OCI-LY1 (cell line): Measurements from ENCODE around the gene CLEC10A.

Experiments used
- H2AFZ ChIP-seq: fragments of 200-600 bp; sonication (generic), shearing (Covaris generic); 2 replicates; pipeline ENCODE4 v1.6.0; 2014; ENCODE audit warnings: antibody characterized with exemption, mild to moderate bottlenecking, low read length
- H3F3A ChIP-seq: fragments of 200-600 bp; sonication (generic), shearing (Covaris generic); 2 replicates; pipeline ENCODE4 v1.6.0; 2014; ENCODE audit warnings: mild to moderate bottlenecking, antibody characterized with exemption, low read length, moderate library complexity; ENCODE audit not compliant: insufficient read depth
- H3K27ac ChIP-seq: fragments of 200-600 bp; sonication (generic); 2 replicates; pipeline ENCODE4 v1.5.1; 2014; ENCODE audit warnings: low read length, mixed run types, mild to moderate bottlenecking, low read depth; ENCODE audit not compliant: poor library complexity, severe bottlenecking
- H3K27me3 ChIP-seq: fragments of 200-600 bp; sonication (generic); 2 replicates; pipeline ENCODE4 v1.6.0; 2014; ENCODE audit warnings: antibody characterized with exemption, mild to moderate bottlenecking, low read length, moderate library complexity; ENCODE audit not compliant: insufficient read depth
- H3K36me3 ChIP-seq: fragments of 200-600 bp; sonication (generic); 2 replicates; pipeline ENCODE4 v1.6.1; 2014; ENCODE audit warnings: mild to moderate bottlenecking, antibody characterized with exemption, low read length, moderate library complexity, mixed read lengths; ENCODE audit not compliant: insufficient read depth
- H3K4me1 ChIP-seq: fragments of 200-600 bp; sonication (generic); 2 replicates; pipeline ENCODE4 v1.5.1; 2014; ENCODE audit warnings: mild to moderate bottlenecking, low read length, moderate library complexity; ENCODE audit not compliant: insufficient read depth, severe bottlenecking
- H3K4me2 ChIP-seq: fragments of 200-600 bp; sonication (generic), shearing (Covaris generic); 2 replicates; pipeline ENCODE4 v1.6.1; 2014; ENCODE audit warnings: low read length
- H3K4me3 ChIP-seq: fragments of 200-600 bp; sonication (generic); 2 replicates; pipeline ENCODE4 v1.5.1; 2014; ENCODE audit warnings: low read length, low read depth, mild to moderate bottlenecking, mixed read lengths; ENCODE audit not compliant: poor library complexity, severe bottlenecking
- H3K79me2 ChIP-seq: fragments of 200-600 bp; shearing (Covaris generic); 2 replicates; pipeline ENCODE4 v1.6.1; 2016; ENCODE audit warnings: mixed run types, low read length, mixed read lengths; ENCODE audit not compliant: insufficient read depth
- H3K9ac ChIP-seq: fragments of 200-600 bp; sonication (generic), shearing (Covaris generic); 2 replicates; pipeline ENCODE4 v1.6.1; 2014; ENCODE audit warnings: mild to moderate bottlenecking, low read length, mixed read lengths
- H3K9me2 ChIP-seq: fragments of 200-600 bp; sonication (generic), shearing (Covaris generic); 2 replicates; pipeline ENCODE4 v1.6.1; 2014; ENCODE audit warnings: low read depth, mild to moderate bottlenecking, low read length, mixed read lengths
- H3K9me3 ChIP-seq: fragments of 200-600 bp; shearing (Covaris generic); 2 replicates; pipeline ENCODE4 v1.6.1; 2014; ENCODE audit warnings: low read length, mixed read lengths
- H4K20me1 ChIP-seq: fragments of 200-600 bp; sonication (generic), shearing (Covaris generic); 2 replicates; pipeline ENCODE4 v1.6.0; 2016; ENCODE audit warnings: mild to moderate bottlenecking, low read length; ENCODE audit not compliant: insufficient read depth
- EZH2 ChIP-seq: fragments of 200-600 bp; sonication (generic), shearing (Covaris generic); IDR thresholded peaks from 2 replicates; pipeline ENCODE4 v1.8.0; 2017; ENCODE audit warnings: borderline replicate concordance, mixed run types, mild to moderate bottlenecking, antibody characterized with exemption, low read length, moderate library complexity, mixed read lengths
- TF ChIP-seq, protein P1 (sequence below): fragments of 200-600 bp; sonication (generic), shearing (Covaris generic); IDR thresholded peaks from 2 replicates; pipeline ENCODE4 v1.5.1; 2017; ENCODE audit warnings: mild to moderate bottlenecking, antibody characterized with exemption, low read length, moderate library complexity, mixed read lengths

CLEC10A gene

DNA sequence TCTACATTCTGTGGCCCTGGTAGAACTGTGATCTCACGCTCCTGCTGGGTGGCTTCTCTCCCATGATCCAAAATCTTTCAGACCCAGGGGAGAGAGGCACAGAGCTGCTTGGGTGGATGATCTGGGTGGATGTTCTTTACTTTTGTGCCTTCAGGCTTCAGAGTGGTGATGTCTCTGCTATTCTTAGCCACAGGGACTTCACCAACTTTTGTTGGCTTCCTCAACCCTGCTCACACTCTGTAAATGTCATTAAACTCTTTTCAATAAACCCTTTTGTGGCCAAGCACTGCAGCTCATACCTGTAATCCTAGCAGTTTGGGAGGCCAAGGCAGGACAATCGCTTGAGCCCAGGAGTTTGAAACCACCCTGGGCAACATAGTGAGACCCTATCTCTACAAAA is 7.6 kb downstream of the CLEC10A start:
- no peaks in the 10 kb centered on the region for H3K9me3 ChIP-seq
- no peaks in the 10 kb centered on the region for H3K4me1 ChIP-seq
- TF ChIP-seq EZH2: no peak
- TF ChIP-seq, protein P1, sequence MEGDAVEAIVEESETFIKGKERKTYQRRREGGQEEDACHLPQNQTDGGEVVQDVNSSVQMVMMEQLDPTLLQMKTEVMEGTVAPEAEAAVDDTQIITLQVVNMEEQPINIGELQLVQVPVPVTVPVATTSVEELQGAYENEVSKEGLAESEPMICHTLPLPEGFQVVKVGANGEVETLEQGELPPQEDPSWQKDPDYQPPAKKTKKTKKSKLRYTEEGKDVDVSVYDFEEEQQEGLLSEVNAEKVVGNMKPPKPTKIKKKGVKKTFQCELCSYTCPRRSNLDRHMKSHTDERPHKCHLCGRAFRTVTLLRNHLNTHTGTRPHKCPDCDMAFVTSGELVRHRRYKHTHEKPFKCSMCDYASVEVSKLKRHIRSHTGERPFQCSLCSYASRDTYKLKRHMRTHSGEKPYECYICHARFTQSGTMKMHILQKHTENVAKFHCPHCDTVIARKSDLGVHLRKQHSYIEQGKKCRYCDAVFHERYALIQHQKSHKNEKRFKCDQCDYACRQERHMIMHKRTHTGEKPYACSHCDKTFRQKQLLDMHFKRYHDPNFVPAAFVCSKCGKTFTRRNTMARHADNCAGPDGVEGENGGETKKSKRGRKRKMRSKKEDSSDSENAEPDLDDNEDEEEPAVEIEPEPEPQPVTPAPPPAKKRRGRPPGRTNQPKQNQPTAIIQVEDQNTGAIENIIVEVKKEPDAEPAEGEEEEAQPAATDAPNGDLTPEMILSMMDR: no peak
- no peaks in the 10 kb centered on the region for H3F3A ChIP-seq
- H2AFZ ChIP-seq: no peak overlapping the region
- no peak overlapping the region for H3K4me2 ChIP-seq
- H3K36me3 ChIP-seq: no peaks in the 10 kb centered on the region; the same call in 1 of the 2 replicates
- H3K27me3 ChIP-seq: peaks cover 8% of the 10 kb centered on the region; the same call in 1 of the 2 replicates
- no peak overlapping the region for H3K27ac ChIP-seq
- H3K9me2 ChIP-seq: no peaks in the 10 kb centered on the region
- no peak overlapping the region for H3K4me3 ChIP-seq
- no peaks in the 10 kb centered on the region for H3K79me2 ChIP-seq
- no peak overlapping the region for H3K9ac ChIP-seq
- no peaks in the 10 kb centered on the region for H4K20me1 ChIP-seq

DNA sequence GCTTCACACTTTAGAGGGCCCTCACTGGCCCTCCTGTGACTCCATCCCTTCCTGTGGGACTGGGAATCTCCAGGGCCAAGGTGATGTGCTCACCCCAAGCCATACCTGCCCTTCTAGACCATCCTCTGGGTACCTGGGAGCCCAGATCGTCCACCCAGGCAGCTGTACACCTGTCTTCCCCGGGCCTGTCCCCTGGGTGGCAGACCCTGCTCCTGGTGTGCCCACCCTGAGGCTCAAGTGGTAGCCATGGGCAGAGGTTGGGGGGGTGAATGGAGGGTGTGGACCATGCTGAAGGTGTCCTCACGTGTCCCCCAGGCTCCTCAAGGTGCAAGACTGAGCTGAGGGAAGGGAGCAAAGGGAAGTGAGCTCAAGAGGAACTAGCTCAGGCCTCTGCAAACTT is 9.3 kb downstream of the CLEC10A start:
- H3K4me1 ChIP-seq: no peaks in the 10 kb centered on the region
- H3K4me2 ChIP-seq: no peak overlapping the region
- no peak overlapping the region for H3K4me3 ChIP-seq
- H3F3A ChIP-seq: no peaks in the 10 kb centered on the region
- H3K79me2 ChIP-seq: no peaks in the 10 kb centered on the region
- TF ChIP-seq EZH2: no peak
- TF ChIP-seq, protein P1: no peak
- H4K20me1 ChIP-seq: no peaks in the 10 kb centered on the region
- no peaks in the 10 kb centered on the region for H3K9me2 ChIP-seq
- no peak overlapping the region for H3K9ac ChIP-seq
- H3K36me3 ChIP-seq: no peaks in the 10 kb centered on the region; the same call in 1 of the 2 replicates
- H3K9me3 ChIP-seq: no peaks in the 10 kb centered on the region
- no peak overlapping the region for H3K27ac ChIP-seq
- peaks cover 6% of the 10 kb centered on the region; the same call in 1 of the 2 replicates for H3K27me3 ChIP-seq
- H2AFZ ChIP-seq: no peak overlapping the region

DNA sequence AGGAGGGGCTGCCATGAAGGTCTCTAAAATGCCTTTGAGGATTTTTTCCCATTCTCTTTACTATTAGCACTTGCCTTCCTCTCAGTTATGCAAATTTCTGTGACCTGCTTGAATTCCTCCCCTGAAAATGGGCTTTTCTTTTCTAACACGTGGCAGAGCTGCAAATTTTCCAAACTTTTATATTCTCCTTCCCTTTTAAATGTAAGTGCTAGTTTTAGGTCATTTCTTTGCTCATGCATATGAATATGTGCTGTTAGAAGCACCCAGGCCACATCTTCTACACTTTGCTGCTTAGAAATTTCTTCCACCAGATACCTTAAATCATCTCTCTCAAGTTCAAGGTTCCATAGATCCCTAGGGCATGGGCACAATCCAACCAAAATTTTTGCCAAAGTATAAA is 11.8 kb downstream of the CLEC10A start:
- Histone ChIP-seq H2AFZ (no peak overlapping the region), H3K4me3 (no peak overlapping the region), H3K27me3 (peaks cover 6% of the 10 kb centered on the region; the same call in 1 of the 2 replicates), H3K9me3 (no peaks in the 10 kb centered on the region), H3K27ac (no peak overlapping the region), H3K79me2 (no peaks in the 10 kb centered on the region), H3F3A (no peaks in the 10 kb centered on the region), H3K4me1 (no peaks in the 10 kb centered on the region), H3K36me3 (no peaks in the 10 kb centered on the region; the same call in 1 of the 2 replicates), H3K9me2 (no peaks in the 10 kb centered on the region), H3K4me2 (no peak overlapping the region), H4K20me1 (no peaks in the 10 kb centered on the region), H3K9ac (no peak overlapping the region)
- no peak for TF ChIP-seq EZH2
- TF ChIP-seq, protein P1: no peak
